ENCODE data around the gene NAA35. TPM values are rescaled to one million over a fixed set of nuclear protein-coding genes. Genes with fewer than 3 reads are reported as not detected.

Gene NAA35
- total RNA-seq, 3 donors from 2014 or later, result 14.2 to 30.4 (median 21.0) TPM

DNA sequence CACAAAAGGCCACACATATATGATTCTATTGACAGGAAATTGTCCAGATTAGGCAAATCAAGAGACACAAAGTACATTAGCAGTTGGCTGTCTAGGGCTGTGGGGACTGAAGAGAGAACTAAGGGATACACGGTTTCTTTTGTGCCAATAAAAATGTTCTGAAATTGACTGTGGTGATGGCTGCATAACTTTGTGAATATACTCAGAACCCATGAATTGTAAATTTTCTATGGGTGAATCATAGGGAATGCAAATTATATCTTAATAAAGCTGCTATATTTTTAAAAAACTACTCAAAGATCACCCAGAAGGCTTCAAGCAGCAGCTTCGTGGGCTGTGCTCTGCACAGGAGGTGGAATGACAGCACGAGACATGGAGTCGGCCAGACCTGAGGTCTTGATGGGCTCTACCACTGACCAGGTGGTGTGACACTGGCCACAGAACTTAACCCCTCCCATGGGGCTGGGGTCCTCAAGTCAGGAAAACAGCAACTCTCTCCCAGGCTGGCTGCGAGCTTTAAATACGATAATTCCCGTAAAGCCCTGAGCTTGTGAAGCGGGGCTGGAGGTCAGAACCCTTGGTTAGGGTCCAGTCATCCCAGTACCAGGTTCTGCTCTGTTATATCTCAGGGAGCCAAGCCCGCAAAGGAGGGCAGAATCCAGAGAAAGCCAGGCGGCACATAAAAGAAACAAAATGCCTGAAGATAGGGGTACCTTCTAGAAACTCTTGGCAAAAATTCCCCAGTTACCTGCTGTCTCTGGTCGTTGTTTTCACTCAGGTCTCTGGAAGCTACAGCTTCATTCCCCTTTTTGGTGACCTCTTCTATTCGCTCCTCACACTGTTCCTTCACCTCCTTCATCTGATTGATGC, 99.3 kb downstream of the NAA35 start:
- no peak overlapping the region for H3K27ac ChIP-seq
- H3K36me3 ChIP-seq, result no peaks in the 10 kb centered on the region
- no peaks in the 10 kb centered on the region for H3K27me3 ChIP-seq
- TF ChIP-seq, protein P1, sequence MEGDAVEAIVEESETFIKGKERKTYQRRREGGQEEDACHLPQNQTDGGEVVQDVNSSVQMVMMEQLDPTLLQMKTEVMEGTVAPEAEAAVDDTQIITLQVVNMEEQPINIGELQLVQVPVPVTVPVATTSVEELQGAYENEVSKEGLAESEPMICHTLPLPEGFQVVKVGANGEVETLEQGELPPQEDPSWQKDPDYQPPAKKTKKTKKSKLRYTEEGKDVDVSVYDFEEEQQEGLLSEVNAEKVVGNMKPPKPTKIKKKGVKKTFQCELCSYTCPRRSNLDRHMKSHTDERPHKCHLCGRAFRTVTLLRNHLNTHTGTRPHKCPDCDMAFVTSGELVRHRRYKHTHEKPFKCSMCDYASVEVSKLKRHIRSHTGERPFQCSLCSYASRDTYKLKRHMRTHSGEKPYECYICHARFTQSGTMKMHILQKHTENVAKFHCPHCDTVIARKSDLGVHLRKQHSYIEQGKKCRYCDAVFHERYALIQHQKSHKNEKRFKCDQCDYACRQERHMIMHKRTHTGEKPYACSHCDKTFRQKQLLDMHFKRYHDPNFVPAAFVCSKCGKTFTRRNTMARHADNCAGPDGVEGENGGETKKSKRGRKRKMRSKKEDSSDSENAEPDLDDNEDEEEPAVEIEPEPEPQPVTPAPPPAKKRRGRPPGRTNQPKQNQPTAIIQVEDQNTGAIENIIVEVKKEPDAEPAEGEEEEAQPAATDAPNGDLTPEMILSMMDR (IDR thresholded peaks at IDR 0.05), result no peak
- intact Hi-C loops (cut with DNase I; ENCODE audit: low total_unique reads), result no loop called here
- H3K4me1 ChIP-seq, result no peaks in the 10 kb centered on the region
- DNase-seq (ENCODE audit: low spot score in 2 of 2), result no peak
- H3K4me3 ChIP-seq, result no peak overlapping the region
- no peaks in the 10 kb centered on the region for H3K9me3 ChIP-seq

DNA sequence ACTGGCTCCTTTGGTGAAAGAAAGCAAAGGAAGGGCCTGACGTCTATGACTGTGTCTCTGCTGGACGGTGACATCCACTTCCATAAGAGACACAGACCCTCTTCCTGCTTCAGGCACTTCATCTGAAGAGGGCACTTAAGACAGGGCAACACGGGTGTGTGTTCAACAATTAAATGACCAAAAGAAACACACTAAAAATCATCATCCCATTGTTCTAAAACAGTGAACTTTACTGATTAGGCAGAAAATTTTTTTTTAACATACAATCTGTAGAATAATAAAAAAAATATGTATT, 99.9 kb downstream of the NAA35 start:
- Histone ChIP-seq H3K4me1 (no peaks in the 10 kb centered on the region), H3K4me3 (no peak overlapping the region), H3K9me3 (no peaks in the 10 kb centered on the region), H3K36me3 (no peaks in the 10 kb centered on the region), H3K27ac (no peak overlapping the region), H3K27me3 (no peaks in the 10 kb centered on the region)
- intact Hi-C loops (cut with DNase I; ENCODE audit: low total_unique reads), result no loop called here
- TF ChIP-seq, protein P1 (IDR thresholded peaks at IDR 0.05), result no peak
- no peak for TF ChIP-seq POLR2AphosphoS5 (IDR thresholded peaks at IDR 0.05)
- no peak for TF ChIP-seq POLR2A (IDR thresholded peaks at IDR 0.05)
- DNase-seq (ENCODE audit: low spot score in 2 of 2), result no peak

DNA sequence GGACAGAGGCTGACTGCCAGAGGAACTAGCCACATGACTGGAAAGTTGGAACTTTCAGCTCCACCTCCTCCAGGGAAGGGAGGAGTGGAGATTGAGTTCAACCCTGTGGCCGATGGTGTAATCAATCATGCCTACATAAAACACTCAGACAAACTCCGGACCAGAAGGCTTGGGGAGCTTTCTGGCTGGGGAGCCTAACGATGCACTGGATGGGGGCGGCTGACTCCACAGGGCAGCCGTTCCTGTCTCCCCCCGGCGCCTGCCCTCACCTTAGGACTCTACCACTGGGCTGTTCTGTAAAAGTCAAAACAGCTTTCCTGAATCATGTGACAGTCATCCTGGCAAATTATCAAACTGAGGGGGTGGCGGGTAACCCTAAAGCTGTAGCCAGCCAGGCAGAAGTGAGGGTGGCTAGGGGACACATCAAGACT, 100.4 kb downstream of the NAA35 start:
- Histone ChIP-seq H3K4me3 (peak overlapping the region in 2 of 3 donors; percentile 22 to 50), H3K4me1 (no peaks in the 10 kb centered on the region), H3K9me3 (no peaks in the 10 kb centered on the region), H3K27me3 (no peaks in the 10 kb centered on the region), H3K27ac (peak overlapping the region; percentile 22 to 72), H3K36me3 (no peaks in the 10 kb centered on the region)
- intact Hi-C loops (cut with DNase I; ENCODE audit: low total_unique reads), result no loop called here
- TF ChIP-seq POLR2A (IDR thresholded peaks at IDR 0.05) (no peak), POLR2AphosphoS5 (IDR thresholded peaks at IDR 0.05) (no peak)
- TF ChIP-seq, protein P1 (IDR thresholded peaks at IDR 0.05), result no peak
- no peak for DNase-seq (ENCODE audit: low spot score in 2 of 2)

DNA sequence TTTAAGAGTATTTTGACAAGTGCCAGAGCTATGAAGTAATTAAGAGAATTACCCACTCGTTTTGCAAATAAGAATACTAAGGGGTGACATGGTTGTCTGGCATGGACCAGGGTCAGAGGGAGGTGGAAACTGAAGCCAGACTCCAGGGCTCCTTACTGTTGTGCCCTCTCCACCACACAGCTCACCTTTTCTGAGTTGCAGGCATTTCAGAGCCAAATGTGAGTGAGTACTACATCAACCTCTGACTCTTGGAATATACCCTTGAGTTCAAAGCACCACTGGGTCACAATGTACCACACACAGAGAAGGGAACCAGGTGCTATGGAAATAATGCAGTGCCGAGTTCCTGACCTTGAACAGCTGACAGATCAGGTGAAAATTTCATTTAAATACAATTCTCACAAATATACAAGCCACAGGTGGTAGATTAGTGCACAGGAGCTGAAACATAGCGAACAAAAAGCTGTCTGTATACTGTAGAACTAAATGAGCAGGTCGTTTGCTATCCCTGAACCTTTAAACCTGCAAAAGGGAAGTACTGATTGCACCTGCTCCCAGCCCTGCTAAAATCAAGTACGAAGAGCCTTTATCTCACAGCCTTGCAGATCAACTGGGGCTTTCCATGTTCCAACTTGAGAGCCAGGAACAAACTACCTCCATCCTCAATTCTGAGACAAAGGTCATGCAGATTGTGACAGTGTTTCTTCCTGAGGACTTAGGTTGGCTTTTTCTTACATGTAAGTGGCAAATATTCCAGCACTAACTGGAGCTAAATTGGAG, 101.4 kb downstream of the NAA35 start:
- Histone ChIP-seq H3K36me3 (no peaks in the 10 kb centered on the region), H3K4me3 (no peak overlapping the region), H3K27ac (no peak overlapping the region), H3K27me3 (no peaks in the 10 kb centered on the region), H3K9me3 (no peaks in the 10 kb centered on the region), H3K4me1 (no peaks in the 10 kb centered on the region)
- intact Hi-C loops (cut with DNase I; ENCODE audit: low total_unique reads), result no loop called here
- DNase-seq (ENCODE audit: low spot score in 2 of 2), result no peak
- TF ChIP-seq, protein P1 (IDR thresholded peaks at IDR 0.05), result no peak
- TF ChIP-seq POLR2AphosphoS5 (IDR thresholded peaks at IDR 0.05) (no peak), POLR2A (IDR thresholded peaks at IDR 0.05) (no peak)

DNA sequence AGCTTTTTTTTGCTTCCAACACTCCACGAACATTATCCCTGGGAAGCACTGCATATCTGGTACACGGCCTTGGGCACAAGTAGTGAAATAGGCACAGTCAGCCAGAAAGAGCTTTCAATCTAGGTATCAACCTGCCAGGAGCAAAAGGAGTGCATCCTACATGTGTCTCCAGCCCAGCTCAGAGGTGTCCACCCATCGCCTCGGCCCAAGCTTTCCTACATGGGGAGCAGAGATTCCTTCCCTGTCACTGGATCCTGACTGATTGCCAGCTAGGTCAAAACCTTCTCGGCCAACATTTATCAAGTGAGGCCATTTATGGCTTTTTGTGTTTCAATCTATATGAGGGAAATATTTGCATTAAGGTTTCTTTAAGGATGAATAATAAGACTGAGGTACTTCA, 102.6 kb downstream of the NAA35 start:
- DNase-seq (ENCODE audit: low spot score in 2 of 2), result peak in 1 of 2 donors; percentile 4
- H3K4me3 ChIP-seq, result no peak overlapping the region
- no peak for TF ChIP-seq POLR2A (IDR thresholded peaks at IDR 0.05)
- TF ChIP-seq POLR2AphosphoS5 (IDR thresholded peaks at IDR 0.05), result no peak
- TF ChIP-seq, protein P1 (IDR thresholded peaks at IDR 0.05), result no peak
- H3K36me3 ChIP-seq, result no peaks in the 10 kb centered on the region
- no peak overlapping the region for H3K27ac ChIP-seq
- intact Hi-C loops (cut with DNase I; ENCODE audit: low total_unique reads), result no loop called here
- no peaks in the 10 kb centered on the region for H3K27me3 ChIP-seq
- H3K9me3 ChIP-seq, result no peaks in the 10 kb centered on the region
- no peaks in the 10 kb centered on the region for H3K4me1 ChIP-seq

Measured in breast epithelium (tissue), 4 donors.